G401.6 (cell line): Measurements from ENCODE around the gene RASGRF2.

Experiments used
- FAIRE-seq: peaks from 2 replicates; lab custom pipeline; 2012; peaks lifted over from hg19 to GRCh38; lab: Jason Lieb, UNC

RASGRF2 gene

GRCh38 chr5:81209386-81209785 lies 249.2 kb downstream of the RASGRF2 start:
- FAIRE-seq: no peak

- no peak for FAIRE-seq
These were observed 249.8 kb downstream of the RASGRF2 start for GRCh38 chr5:81209869-81210493.

GRCh38 chr5:81212211-81212751 lies 252.1 kb downstream of the RASGRF2 start:
- no peak for FAIRE-seq

GRCh38 chr5:81213070-81213469 lies 252.9 kb downstream of the RASGRF2 start:
- no peak for FAIRE-seq

- no peak for FAIRE-seq
These were observed 254.7 kb downstream of the RASGRF2 start for GRCh38 chr5:81214848-81215247.

GRCh38 chr5:81216152-81216551 lies 256.0 kb downstream of the RASGRF2 start:
- no peak for FAIRE-seq

GRCh38 chr5:81219389-81219788 lies 259.2 kb downstream of the RASGRF2 start:
- FAIRE-seq: no peak

GRCh38 chr5:81222285-81222684 lies 262.1 kb downstream of the RASGRF2 start:
- no peak for FAIRE-seq

- no peak for FAIRE-seq
These were observed 265.3 kb downstream of the RASGRF2 start for GRCh38 chr5:81225463-81225862.

- no peak for FAIRE-seq
These were observed 266.1 kb downstream of the RASGRF2 start for GRCh38 chr5:81226286-81226685.

GRCh38 chr5:81226949-81227348 lies 266.8 kb downstream of the RASGRF2 start:
- no peak for FAIRE-seq

- FAIRE-seq: no peak
These were observed 267.9 kb downstream of the RASGRF2 start for GRCh38 chr5:81228084-81228483.

GRCh38 chr5:81230416-81230815 lies 270.3 kb downstream of the RASGRF2 start:
- FAIRE-seq: no peak

GRCh38 chr5:81232464-81233079 lies 272.4 kb downstream of the RASGRF2 start:
- FAIRE-seq: no peak

GRCh38 chr5:81233080-81233634 lies 273.0 kb downstream of the RASGRF2 start, which contains the start of gene CKMT2:
TSS of gene CKMT2 (plus strand) at chr5:81233322. CDS start at chr5:81251133, 17,811 bp downstream.
- FAIRE-seq: no peak

GRCh38 chr5:81234299-81234698 lies 274.1 kb downstream of the RASGRF2 start:
- FAIRE-seq: no peak

GRCh38 chr5:81234801-81235200 lies 274.6 kb downstream of the RASGRF2 start:
- no peak for FAIRE-seq

GRCh38 chr5:81235287-81236072 lies 275.3 kb downstream of the RASGRF2 start:
- no peak for FAIRE-seq

GRCh38 chr5:81238460-81238859 lies 278.3 kb downstream of the RASGRF2 start:
- FAIRE-seq: no peak

GRCh38 chr5:81239613-81240012 lies 279.4 kb downstream of the RASGRF2 start:
- no peak for FAIRE-seq

- FAIRE-seq: no peak
These were observed 280.8 kb downstream of the RASGRF2 start for GRCh38 chr5:81241001-81241400.

GRCh38 chr5:81241961-81242648 lies 281.9 kb downstream of the RASGRF2 start:
- no peak for FAIRE-seq
